C1 segment of cervical spinal cord (tissue), 14 donors: ENCODE measurements around the gene TMSB4X.
"Not testable (repeated sequence)": the region's sequence is repeated elsewhere in the genome, so short reads cannot be mapped to it uniquely, and the experiment has no call there.

Experiments
- DNase-seq, 14 donors: peaks; one replicate each; lab custom pipeline; 2025; lab: John Stamatoyannopoulos, UW

Gene TMSB4X

DNA sequence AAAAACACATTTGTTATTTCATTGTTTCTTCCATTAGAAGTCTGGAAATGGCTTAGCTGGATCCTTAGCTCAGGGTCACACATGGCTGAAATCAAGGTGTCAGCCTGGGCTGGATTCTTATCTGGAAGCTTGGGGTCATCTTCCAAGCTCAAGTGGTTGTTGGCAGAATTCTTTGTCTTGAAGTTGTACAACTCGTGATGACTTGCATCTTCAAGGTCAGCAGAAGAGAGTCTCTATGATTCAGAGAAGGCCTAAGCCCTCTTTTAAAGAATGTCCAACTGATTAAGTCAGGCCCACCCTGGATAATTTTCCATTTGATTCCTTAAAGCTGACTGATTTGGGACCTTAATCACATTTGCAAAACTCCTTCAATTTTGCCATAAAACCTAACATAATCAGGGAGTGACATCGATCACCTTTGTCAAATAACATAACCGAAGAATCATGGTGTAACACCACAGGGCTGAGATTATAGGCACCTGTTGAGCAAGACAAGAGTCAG lies 22.1 kb downstream of the TMSB4X start:
- DNase-seq: no peak

DNA sequence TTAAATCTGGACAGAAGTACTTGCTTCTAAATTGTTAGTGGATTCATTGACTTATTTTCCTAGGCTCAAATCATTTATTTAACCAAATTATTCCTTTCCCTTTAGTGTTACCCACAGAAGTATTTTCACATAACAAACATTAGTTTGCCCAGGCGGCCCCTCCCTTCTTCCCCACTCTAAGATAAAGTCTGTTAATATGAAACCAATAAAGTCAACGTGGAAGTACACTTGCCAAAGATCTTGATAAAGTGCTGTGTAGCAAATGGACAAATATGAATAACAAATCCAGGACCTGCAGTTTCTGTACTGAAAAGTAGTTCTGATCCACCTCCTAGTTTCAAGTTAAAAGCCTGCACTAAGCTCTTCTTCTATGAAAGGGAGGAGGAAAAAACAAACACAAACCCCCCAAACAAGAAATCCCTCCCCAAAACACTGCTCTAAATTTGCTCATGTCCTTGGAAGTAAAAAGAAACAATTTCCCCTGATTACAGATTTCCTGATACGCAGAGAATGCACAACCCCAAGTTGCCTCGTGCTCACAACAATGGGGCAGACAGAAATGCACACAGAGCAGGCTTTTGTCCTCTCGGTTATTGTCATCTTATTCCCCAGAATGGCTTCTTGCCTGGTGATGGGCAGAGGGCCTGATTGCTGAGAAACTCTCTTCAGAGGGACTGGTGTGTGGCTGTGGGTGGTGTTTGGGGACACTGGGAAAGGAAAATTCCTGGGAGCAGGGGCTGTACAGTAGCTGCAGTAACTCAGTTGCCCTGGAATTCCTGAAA lies 23.2 kb downstream of the TMSB4X start:
- peak in 11 of 14 donors; percentile 11 to 68 (median 50) for DNase-seq

DNA sequence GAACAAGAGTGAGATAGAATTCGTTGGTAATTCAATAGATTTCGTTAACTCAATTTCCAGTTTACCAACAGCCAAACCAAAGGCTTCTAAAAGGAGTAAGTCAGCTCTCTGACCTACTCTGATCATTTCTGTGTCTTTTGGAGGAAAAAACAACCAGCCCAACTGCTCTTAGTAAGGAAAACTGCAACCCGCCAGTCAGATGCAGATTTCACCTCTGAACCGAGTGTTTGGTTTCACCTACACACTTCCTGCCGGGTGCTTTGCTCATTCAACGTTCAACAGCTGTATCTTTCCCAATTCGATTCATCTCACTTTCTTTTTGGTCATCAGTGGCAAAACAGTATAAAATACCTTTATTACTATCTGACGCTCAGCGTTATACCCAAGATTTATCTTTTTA lies 24.5 kb downstream of the TMSB4X start:
- no peak for DNase-seq

DNA sequence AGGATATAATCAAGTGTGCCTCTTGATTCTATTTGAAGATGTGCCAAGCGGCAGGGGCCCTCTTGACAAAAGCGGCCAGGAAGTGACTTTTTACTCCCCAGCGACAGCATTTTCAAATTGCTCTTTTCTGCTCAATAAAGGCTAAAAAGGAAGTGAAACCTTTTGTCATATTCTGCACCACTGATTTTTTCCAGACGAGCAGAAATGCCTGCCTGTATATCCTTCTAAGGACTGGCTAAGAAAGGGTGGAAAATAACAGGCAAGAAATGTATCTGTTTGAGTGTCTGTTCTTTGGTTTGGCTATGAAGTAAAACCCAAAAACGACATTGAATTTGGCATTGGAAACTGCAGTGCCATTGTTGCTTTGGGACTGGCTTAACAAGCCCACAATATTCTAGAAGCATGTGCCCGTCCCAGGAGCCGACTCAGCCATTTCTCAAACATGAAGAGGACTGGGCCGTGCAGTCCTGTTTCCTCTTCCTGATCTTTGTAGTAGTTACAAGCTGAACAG lies 25.4 kb downstream of the TMSB4X start:
- DNase-seq: peak in 3 of 14 donors; percentile 1 to 23 (median 10)

DNA sequence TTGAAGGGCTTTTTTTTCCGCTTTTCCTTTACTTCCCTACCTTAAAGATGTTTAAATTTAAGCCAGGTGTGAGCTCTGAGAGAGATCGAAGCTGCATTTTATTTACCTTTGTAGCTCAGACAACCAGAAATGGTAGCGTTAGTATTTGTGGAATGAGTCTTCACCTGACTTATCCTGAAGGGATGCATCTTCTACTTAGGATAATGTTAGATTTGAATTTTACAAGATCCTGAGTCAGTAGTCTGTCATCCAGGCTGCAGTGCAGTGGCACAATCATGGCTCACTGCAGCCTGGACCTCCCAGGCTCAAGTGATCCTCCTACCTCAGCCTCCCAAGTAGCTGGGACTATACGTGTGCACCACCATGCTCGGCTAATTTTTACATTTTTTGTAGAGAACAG lies 26.2 kb downstream of the TMSB4X start:
- DNase-seq: no peak

DNA sequence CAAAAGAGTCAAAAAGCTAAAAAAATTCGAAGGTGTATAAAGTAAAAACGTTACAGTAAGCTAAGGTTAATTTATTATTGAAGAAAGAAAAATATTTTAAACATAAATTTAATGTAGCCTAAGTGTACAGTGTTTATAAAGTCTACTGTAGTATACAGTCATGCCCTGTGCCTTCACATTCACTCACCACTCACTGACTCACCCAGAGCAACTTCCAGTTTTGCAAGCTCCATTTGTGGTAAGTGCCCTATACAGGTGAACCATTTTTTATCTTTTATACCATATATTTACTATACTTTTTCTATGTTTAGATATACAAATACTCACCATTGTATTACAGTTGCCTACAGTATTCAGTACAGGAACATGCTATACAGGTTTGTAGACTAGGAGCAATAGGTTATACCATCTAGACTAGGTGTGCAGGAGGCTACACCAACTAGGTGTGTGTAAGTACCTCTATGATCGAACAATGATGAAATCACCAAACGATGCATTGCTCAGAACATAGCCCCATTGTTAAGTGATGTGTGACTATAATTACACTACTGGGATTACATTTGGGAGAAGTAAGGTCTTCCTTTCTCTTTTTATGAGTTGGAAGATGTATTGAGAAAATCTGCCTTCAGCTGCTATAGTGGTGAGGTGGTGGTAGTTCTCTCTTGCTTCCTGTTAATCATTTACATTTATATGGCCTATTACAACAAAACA lies 27.2 kb downstream of the TMSB4X start:
- DNase-seq: no peak

DNA sequence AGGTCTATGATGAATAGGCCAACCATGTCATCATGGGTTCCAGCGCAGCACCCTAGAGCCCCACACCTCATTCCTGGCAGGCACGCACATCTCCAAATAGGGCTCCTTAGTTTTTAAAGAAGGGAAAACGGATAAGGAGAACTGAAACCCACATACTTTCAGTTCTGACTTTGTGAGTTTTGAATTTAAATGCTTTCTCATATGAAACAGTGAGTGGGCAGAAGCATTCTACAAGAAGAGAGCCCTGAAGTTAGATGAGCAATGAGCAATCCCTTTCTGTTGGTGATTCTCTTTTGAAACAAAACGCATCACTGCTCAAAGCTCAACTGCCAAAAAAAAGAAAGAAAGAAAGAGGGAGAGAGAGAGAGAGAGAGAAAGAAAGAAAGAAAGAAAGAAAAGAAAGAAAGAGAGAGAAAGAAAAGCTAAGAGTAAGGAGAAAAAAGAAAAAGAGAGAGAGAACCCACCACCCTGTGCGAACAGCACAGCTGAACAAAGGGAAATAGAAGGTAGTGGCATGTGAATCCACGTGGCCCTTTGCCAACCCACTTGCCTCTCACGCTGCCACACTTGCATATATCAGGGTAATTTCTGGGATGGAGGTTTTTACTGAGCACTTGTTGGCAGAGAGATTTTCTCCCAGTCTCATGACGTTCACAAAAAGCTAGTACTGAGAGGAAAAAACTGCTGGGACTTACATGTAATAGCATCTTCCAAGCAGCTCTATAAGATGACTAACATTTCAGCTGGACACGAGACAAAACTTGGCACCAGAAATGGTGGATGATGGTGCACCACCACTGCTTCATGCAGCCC lies 31.0 kb downstream of the TMSB4X start:
- no peak for DNase-seq

DNA sequence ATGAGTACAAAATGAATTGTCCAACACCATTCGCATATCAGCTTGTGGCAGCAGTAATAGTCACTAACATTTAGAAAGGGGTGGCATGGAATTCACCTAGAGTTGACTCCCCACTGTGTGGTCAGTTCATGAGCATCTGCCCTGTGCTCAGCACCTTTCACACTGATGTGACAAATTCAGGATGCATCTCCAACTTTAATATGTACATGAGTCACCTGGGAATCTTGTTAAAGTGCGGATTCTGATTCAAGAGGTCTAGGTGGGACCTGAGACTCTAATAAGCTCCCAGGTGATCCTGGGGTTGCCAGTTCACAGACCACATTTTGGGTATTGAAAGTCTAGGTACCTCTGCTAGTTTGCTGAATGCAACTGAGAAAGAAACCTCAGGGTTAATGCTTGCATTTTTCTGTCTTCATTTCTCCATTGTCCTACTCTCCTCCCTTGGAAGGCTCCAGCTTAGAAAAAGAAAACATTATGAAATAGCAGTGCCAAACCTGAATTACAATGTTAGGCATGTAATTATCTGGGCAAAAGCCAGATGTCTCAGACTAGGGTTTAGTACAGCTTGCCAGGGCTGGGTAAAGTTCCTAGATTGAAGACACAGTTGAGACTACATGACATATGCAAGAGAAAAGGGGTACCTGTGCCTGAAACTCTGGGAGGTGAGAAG lies 32.7 kb downstream of the TMSB4X start:
- no peak for DNase-seq

DNA sequence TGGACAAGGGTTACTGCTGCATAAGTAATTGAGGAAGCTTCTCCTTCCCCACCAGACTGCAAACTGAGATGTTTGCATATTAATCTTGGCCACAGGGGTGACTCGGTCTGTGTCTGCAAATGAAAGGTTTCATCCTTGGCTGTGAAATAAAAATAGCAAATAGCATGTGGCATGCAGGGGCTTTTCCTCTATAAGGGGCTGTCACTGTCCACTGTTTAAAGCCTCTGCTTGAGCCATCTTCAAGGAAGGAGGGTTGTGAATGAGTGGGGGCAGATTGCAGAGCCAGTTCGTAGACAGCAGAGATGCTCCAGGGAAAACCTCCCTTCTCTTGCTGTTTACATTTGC lies 33.3 kb downstream of the TMSB4X start:
- no peak for DNase-seq

DNA sequence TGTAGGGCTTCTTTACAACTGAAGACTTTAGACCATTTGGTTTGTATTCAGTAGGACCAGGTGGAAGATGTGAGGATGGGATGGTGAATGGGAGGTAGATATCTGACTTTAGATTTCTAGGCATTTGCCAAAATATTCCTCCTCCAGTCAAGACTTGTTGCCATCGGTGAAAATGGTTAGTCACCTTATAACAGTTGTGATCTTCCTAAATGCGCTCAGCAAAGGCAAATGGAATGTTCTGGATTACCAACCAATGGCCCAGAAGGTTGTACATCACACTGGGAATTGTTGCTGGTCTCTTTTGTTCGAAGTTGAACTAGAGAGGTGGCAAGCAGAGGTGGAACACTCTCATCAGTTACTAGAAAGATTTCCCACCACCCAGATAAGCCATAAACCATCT lies 33.9 kb downstream of the TMSB4X start:
- no peak for DNase-seq

DNA sequence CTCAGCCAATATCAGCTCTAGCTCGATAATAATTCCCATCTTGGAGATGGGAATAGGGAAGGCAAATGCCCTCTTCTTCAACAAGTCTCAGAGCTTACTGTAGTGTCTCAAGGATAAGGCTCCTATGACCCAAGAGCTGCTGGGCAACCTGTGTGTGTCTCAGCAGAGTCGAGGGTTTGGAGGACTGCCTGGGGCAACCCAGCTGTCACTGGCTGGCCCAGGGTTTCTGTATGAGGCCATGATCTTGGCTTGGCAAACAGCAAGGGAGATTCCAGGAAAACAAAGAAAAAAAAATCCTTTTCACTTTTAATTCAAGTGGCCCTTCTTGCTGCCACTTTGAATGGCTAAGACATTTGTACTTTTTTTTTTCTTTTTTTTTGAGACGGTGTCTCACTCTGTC lies 34.4 kb downstream of the TMSB4X start:
- peak in 1 of 14 donors; percentile 14 for DNase-seq

DNA sequence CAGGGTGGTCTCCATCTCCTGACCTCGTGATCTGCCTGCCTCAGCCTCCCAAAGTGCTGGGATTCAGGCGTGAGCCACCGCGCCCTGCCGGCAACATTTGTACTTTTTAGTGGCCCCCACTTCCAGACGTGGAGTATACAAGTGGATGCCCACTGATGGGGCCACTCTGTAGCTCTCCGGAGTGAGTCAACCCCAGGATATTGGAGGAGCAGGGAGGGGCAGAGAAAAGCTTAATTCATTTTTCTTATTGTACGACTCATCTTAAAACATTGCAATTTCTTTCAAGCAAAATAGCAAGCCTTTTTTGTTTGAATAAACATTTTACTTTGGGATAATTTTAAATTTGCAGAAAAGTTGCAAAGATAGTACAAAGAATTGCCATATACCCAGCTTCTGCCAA lies 34.9 kb downstream of the TMSB4X start:
- DNase-seq: no peak

DNA sequence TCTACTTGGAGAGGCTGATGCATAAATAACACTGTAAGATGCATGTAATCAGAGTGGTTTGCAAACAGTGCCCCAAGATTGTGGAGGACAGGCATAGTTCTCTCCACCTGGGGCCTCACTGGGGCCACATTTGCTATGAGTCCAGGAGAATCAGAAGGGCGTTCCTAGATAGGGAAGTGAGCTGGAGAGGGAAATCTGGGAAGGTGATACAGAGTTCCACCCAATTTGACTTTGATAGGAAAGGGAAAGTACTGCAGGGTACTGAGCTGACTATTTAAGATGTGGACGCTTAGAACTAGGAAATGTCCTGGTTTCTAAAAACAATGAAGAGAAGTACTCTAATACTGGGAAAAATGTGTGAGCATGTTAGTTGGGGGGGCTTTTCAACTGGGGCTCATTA lies 35.6 kb downstream of the TMSB4X start:
- no peak for DNase-seq

DNA sequence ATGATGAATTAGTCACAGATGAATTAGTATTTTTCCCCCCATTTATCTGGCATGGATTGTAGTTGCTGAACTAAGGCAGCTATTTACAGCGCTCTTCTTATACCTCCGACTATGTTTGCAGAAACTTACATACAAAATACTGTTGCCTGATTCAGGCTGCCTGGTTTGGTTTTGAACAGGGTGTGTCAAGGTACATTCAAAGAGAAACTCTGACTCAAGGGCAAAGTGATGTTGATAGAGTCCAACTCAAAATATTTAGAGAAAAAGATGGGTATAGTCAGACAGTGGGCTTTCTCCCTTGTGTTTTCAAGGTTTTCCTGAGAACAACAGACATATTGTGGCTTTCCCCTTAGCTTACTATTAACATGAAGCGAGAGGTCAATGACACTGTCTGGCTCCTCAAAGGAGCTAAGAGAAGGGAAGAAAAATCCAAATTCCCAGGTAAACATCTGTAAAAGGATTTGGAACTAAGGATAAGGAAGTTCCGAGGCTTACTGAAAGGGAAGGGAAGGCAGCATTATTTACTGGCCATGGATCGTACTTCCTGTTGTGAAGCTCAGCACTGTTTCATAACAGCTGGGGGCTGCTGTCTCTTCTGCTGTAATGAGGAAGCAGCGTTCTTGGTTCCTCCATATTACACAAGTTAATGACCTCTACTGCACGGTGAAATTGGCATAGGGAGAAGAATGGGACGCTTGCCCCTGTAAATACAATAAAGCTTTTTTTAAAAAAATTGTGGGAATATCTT lies 38.6 kb downstream of the TMSB4X start:
- DNase-seq: peak in 1 of 14 donors; percentile 17

DNA sequence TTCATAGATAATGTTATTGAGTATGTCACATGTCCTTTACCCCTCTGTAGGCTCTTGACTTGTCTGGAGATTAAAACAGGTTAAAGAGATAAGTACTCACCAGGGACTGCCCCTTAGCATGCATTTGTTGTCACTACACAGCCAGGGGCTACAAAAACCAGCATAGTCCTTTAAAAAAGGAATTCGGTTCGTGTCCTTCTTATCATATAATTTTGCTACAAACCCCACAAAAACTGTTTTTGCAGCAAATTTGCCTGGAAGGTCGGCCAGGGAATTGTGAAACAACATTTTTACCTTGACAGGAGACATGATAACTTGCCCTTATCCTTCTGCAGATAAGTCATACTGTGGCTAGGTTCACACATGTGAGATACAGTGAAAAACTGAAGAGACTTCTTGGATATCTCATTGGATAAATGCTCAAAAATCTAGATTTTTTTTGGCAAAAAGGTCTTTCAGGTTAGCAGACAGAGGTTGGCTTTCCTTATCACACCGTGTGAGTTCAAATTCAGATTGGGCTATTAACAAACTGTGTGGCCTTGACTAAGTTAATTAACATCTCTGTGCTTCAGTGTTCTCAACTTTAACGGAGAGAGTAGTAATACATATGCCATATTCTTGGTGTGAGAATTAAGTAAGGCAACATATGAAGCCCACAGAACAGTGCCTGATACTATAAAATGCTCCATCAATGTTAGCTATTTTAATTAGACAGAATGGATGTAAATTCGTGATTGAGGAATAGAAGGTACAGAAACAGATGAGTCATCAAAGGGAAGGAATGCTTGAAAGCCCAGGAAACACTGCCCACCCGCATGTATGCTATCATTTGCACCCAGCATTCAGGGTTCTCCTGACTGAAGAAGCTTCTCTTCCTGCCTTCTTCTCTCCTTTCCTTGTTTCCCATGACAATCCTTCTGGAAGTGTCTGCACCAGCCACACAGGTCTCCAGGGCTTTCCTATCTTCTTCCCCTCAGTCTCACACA lies 39.5 kb downstream of the TMSB4X start:
- DNase-seq: no peak

DNA sequence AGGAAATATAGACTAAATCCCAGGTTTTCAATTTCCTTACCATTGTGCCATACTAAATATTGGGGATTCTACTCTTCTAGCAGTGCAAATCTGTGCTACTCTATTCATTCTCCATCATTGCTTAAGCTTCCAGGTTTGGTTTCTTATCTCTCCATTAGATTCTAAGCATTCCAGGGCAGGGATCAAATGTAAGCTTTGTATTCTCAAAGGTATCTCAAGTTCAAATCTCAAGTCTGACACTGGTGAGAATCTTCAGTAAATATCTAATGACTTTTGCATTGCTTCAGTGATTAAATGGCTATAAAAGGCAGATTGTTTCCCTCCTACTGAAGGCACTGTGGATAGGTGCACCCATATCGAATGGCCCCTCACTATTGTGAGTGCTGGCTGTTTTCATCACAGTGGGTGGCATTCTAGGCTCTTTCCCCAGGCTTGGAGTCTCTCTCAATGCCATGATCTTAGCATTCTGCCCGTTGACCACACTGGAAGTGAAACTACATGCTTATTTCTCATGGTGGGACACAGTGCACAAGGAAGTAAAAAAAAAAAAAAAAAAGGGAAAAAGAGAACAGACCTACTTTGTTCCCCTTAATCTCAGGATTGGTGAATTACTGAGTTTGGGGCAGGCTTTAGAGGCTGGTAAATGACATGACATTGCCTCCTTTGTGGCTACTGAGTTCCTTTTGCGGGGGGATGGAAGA lies 40.8 kb downstream of the TMSB4X start:
- DNase-seq: no peak

DNA sequence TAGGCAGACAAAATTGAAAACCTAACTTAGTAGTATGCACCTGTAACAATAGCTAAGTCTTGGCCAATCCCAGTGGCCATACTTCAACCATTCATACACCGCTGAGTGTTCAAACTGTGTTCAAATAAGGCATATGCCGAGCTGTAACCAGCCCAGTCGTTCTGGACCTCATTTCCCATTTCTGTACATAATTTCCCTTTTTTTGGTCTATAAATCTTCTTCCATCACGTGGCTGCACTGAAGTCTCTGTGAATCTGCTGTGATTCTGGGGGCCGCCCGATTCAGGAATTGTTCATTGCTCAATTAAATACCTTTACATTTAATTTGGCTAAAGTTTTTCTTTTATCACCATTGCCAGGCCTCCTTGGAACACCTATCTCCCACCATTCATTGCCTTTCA lies 41.8 kb downstream of the TMSB4X start:
- not testable (repeated sequence) for DNase-seq

DNA sequence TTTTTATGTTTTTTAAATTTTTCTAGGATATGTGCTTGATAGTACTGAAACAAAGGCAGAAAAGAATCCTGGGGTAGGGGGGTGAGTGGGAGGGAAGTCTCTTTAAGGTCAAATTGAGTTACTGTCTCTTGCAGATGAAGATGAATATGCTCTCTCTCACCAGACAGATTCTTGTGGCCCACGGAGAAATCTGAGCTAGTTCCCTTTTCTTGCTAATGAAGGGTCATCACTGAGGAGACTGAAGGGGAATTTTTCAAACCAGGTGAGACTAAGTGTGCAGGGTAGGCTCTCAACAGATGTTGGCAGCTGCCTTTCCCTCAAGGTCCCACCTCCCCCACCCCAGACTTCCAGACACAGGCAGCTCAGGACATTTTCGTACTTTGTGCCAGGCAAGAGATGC lies 48.0 kb downstream of the TMSB4X start:
- no peak for DNase-seq

DNA sequence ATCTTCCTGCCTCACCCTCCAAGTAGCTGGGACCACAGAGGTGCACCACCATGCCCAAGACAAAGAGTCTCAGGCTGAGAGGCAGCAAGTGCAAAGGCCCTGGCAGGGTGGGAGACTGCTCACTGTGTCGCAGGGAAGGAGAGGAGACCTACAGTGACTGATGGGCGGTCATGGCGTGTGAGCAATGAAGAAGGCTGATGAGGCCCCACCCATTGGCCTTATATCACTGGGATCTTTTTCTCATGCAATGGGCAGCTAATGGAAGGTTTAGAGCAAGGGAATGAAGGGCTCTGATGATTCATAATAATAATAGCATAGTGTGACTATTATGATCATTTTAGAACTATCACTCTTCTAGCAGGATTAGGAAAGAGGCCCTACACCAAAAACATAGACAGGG lies 48.7 kb downstream of the TMSB4X start:
- no peak for DNase-seq
